CD4-positive, alpha-beta T cell treated with Interleukin-12 subunit alpha and Interleukin-12 subunit beta, for 1 hour (primary cell): Measurements from ENCODE around the gene CAV2.

Experiments
- DNase-seq: peaks from one replicate; pipeline ENCODE4 v3.0.0-alpha.2; 2020

The CAV2 gene

GRCh38 chr7:116525298-116525912 lies 25.9 kb downstream of the CAV2 start:
- DNase-seq: peak; percentile 36

GRCh38 chr7:116525913-116526861 lies 26.6 kb downstream of the CAV2 start:
- peak; percentile 65 for DNase-seq

GRCh38 chr7:116526897-116527296 lies 27.4 kb downstream of the CAV2 start:
- DNase-seq: no peak

GRCh38 chr7:116527521-116527920 lies 28.0 kb downstream of the CAV2 start:
- DNase-seq: no peak

- DNase-seq: no peak
Measured at GRCh38 chr7:116528008-116528789, 28.7 kb downstream of the CAV2 start.

- DNase-seq: no peak
Measured at GRCh38 chr7:116529250-116529649, 29.7 kb downstream of the CAV2 start.

GRCh38 chr7:116530107-116530820 lies 30.7 kb downstream of the CAV2 start:
- no peak for DNase-seq

GRCh38 chr7:116532102-116532688 lies 32.7 kb downstream of the CAV2 start:
- DNase-seq: no peak

- no peak for DNase-seq
Measured at GRCh38 chr7:116534790-116535189, 35.3 kb downstream of the CAV2 start.

- no peak for DNase-seq
Measured at GRCh38 chr7:116535416-116535815, 35.9 kb downstream of the CAV2 start.

- DNase-seq: no peak
Measured at GRCh38 chr7:116538138-116538537, 38.6 kb downstream of the CAV2 start.

GRCh38 chr7:116539879-116540278 lies 40.3 kb downstream of the CAV2 start:
- no peak for DNase-seq

GRCh38 chr7:116540743-116541142 lies 41.2 kb downstream of the CAV2 start:
- DNase-seq: no peak

- DNase-seq: no peak
Measured at GRCh38 chr7:116541951-116542350, 42.4 kb downstream of the CAV2 start.

GRCh38 chr7:116542618-116543017 lies 43.1 kb downstream of the CAV2 start:
- DNase-seq: no peak

- DNase-seq: no peak
Measured at GRCh38 chr7:116543664-116544063, 44.1 kb downstream of the CAV2 start.

GRCh38 chr7:116544487-116544886 lies 44.9 kb downstream of the CAV2 start:
- DNase-seq: no peak

GRCh38 chr7:116545411-116545993 lies 46.0 kb downstream of the CAV2 start:
- no peak for DNase-seq

- DNase-seq: no peak
Measured at GRCh38 chr7:116546054-116546453, 46.5 kb downstream of the CAV2 start.

- DNase-seq: no peak
Measured at GRCh38 chr7:116546916-116547315, 47.4 kb downstream of the CAV2 start.

- no peak for DNase-seq
Measured at GRCh38 chr7:116547347-116547746, 47.8 kb downstream of the CAV2 start.

GRCh38 chr7:116548506-116548905 lies 49.0 kb downstream of the CAV2 start:
- DNase-seq: no peak
